Neural crest cell (in vitro differentiated cells): ENCODE data around the gene FAF1. TPM values are rescaled to one million over a fixed set of nuclear protein-coding genes. Genes with fewer than 3 reads are reported as not detected.
"Not testable (repeated sequence)": the region's sequence is repeated elsewhere in the genome, so short reads cannot be mapped to it uniquely, and the experiment has no call there.

ENCODE experiments used
- DNase-seq: peaks from one replicate; pipeline ENCODE4 v3.0.0; 2021; ENCODE audit warnings: low read depth, mixed read lengths, low spot score
- H3K27ac Mint-ChIP-seq: one replicate; pipeline ENCODE4 v1.8.0; 2021; ENCODE audit warnings: mild to moderate bottlenecking, mixed read lengths; ENCODE audit not compliant: unreplicated experiment
- H3K27me3 Mint-ChIP-seq: 2 replicates; pipeline ENCODE4 v1.8.0; 2021; ENCODE audit warnings: low read depth, mild to moderate bottlenecking, mixed read lengths
- H3K36me3 Mint-ChIP-seq: 2 replicates; pipeline ENCODE4 v1.8.0; 2021; ENCODE audit warnings: low read depth, mild to moderate bottlenecking, mixed read lengths
- H3K4me1 Mint-ChIP-seq: 2 replicates; pipeline ENCODE4 v1.8.0; 2021; ENCODE audit warnings: mixed read lengths
- H3K4me3 Mint-ChIP-seq: one replicate; pipeline ENCODE4 v1.8.0; 2021; ENCODE audit warnings: mild to moderate bottlenecking, mixed read lengths
- H3K9me3 Mint-ChIP-seq: 2 replicates; pipeline ENCODE4 v1.8.0; 2021; ENCODE audit warnings: mixed read lengths
- CTCF ChIP-seq: fragments of 200-600 bp; sonication (generic); conservative IDR thresholded peaks from 2 replicates; pipeline ENCODE4 v1.5.0; 2021; ENCODE audit warnings: antibody characterized with exemption, mild to moderate bottlenecking
- total RNA-seq: library from RNA; stranded (reverse); gene quantifications from 2 replicates; pipeline ENCODE4 v1.2.1, GENCODE V29; 2021

The FAF1 gene
- total RNA-seq, 1 donor from 2014 or later = 73.0 TPM

GRCh38 chr1:50829014-50829958 lies 130.8 kb downstream of the FAF1 start:
- Mint-ChIP-seq H3K4me3 (no peak overlapping the region), H3K36me3 (peaks cover 29% of the 10 kb centered on the region), H3K27me3 (no peaks in the 10 kb centered on the region), H3K4me1 (peaks cover 5% of the 10 kb centered on the region), H3K27ac (no peak overlapping the region), H3K9me3 (peaks cover 24% of the 10 kb centered on the region)
- DNase-seq = no peak
- TF ChIP-seq CTCF = no peak

- TF ChIP-seq CTCF = no peak
- Mint-ChIP-seq H3K4me1 (no peaks in the 10 kb centered on the region), H3K27ac (no peak overlapping the region), H3K27me3 (no peaks in the 10 kb centered on the region), H3K4me3 (no peak overlapping the region), H3K9me3 (peaks cover 15% of the 10 kb centered on the region), H3K36me3 (peaks cover 14% of the 10 kb centered on the region)
- no peak for DNase-seq
Observed at GRCh38 chr1:50827546-50827945, 132.5 kb downstream of the FAF1 start.

- H3K4me1 Mint-ChIP-seq, H3K36me3 Mint-ChIP-seq, H3K27ac Mint-ChIP-seq, H3K4me3 Mint-ChIP-seq, DNase-seq, H3K27me3 Mint-ChIP-seq: not testable (repeated sequence)
- peaks cover 11% of the 10 kb centered on the region for H3K9me3 Mint-ChIP-seq
Observed at GRCh38 chr1:50826792-50827191, 133.3 kb downstream of the FAF1 start.

- H3K9me3 Mint-ChIP-seq = peaks cover 4% of the 10 kb centered on the region
- H3K27ac Mint-ChIP-seq = no peak overlapping the region
- no peak for TF ChIP-seq CTCF
- no peaks in the 10 kb centered on the region for H3K27me3 Mint-ChIP-seq
- H3K4me3 Mint-ChIP-seq = no peak overlapping the region
- DNase-seq = no peak
- no peaks in the 10 kb centered on the region for H3K36me3 Mint-ChIP-seq
- H3K4me1 Mint-ChIP-seq = no peaks in the 10 kb centered on the region
Observed at GRCh38 chr1:50822035-50822776, 137.9 kb downstream of the FAF1 start.

- no peak for TF ChIP-seq CTCF
- H3K9me3 Mint-ChIP-seq = peaks cover 7% of the 10 kb centered on the region
- H3K27ac Mint-ChIP-seq = no peak overlapping the region
- no peak overlapping the region for H3K4me3 Mint-ChIP-seq
- no peaks in the 10 kb centered on the region for H3K27me3 Mint-ChIP-seq
- no peak for DNase-seq
- H3K4me1 Mint-ChIP-seq = no peaks in the 10 kb centered on the region
- no peaks in the 10 kb centered on the region for H3K36me3 Mint-ChIP-seq
Observed at GRCh38 chr1:50820545-50820944, 139.5 kb downstream of the FAF1 start.

- H3K4me1 Mint-ChIP-seq = no peaks in the 10 kb centered on the region
- peaks cover 10% of the 10 kb centered on the region for H3K9me3 Mint-ChIP-seq
- H3K27ac Mint-ChIP-seq = no peak overlapping the region
Observed at GRCh38 chr1:50812346-50812745, 147.7 kb downstream of the FAF1 start.

More at GRCh38 chr1:50812346-50812745, 147.7 kb downstream of the FAF1 start:
- Mint-ChIP-seq H3K27me3 (no peaks in the 10 kb centered on the region), H3K4me3 (no peak overlapping the region), H3K36me3 (peaks cover 14% of the 10 kb centered on the region)
- no peak for TF ChIP-seq CTCF
- no peak for DNase-seq
